ENCODE data around the gene LPP.

The LPP gene

GRCh38 chr3:188217011-188217463, 63.1 kb downstream of the LPP start:
- TF ChIP-seq, protein P1, sequence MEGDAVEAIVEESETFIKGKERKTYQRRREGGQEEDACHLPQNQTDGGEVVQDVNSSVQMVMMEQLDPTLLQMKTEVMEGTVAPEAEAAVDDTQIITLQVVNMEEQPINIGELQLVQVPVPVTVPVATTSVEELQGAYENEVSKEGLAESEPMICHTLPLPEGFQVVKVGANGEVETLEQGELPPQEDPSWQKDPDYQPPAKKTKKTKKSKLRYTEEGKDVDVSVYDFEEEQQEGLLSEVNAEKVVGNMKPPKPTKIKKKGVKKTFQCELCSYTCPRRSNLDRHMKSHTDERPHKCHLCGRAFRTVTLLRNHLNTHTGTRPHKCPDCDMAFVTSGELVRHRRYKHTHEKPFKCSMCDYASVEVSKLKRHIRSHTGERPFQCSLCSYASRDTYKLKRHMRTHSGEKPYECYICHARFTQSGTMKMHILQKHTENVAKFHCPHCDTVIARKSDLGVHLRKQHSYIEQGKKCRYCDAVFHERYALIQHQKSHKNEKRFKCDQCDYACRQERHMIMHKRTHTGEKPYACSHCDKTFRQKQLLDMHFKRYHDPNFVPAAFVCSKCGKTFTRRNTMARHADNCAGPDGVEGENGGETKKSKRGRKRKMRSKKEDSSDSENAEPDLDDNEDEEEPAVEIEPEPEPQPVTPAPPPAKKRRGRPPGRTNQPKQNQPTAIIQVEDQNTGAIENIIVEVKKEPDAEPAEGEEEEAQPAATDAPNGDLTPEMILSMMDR (IDR thresholded peaks at IDR 0.05; ENCODE audit: control insufficient read depth, insufficient read depth, low read depth, low read length, missing control alignments), result no peak
- no peak for DNase-seq (ENCODE audit: low read depth)
- H3K4me3 ChIP-seq (ENCODE audit: control insufficient read depth, low read depth, low read length), result no peak overlapping the region

DNA sequence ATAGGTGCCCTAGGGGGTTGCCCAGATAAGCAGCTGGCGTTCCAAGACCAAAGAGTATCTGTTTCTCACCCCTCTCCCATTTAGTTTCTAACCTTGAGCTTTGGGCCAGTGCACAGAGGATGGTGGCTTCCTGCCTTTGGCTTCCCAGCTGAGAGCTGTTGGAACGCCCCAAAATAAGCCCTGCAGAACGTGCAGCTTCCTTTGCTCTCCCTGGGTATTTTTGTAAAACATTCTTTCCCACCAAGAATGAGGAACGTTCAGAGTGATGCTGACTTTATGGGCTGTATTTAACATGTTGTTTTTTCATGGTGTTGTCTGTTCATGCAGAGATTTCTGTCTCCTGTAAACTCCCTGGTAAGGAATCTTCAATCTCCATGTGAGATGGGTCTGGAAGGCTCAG, 63.8 kb downstream of the LPP start:
- TF ChIP-seq, protein P1 (IDR thresholded peaks at IDR 0.05; ENCODE audit: control insufficient read depth, insufficient read depth, low read depth, low read length, missing control alignments), result no peak
- no peak for DNase-seq (ENCODE audit: low read depth)
- no peak overlapping the region for H3K4me3 ChIP-seq (ENCODE audit: control insufficient read depth, low read depth, low read length)

GRCh38 chr3:188218603-188219002, 64.6 kb downstream of the LPP start:
- DNase-seq (ENCODE audit: low read depth), result no peak
- no peak overlapping the region for H3K4me3 ChIP-seq (ENCODE audit: control insufficient read depth, low read depth, low read length)
- TF ChIP-seq, protein P1 (IDR thresholded peaks at IDR 0.05; ENCODE audit: control insufficient read depth, insufficient read depth, low read depth, low read length, missing control alignments), result no peak

- DNase-seq (ENCODE audit: low read depth), result no peak
- H3K4me3 ChIP-seq (ENCODE audit: control insufficient read depth, low read depth, low read length), result no peak overlapping the region
- TF ChIP-seq, protein P1 (IDR thresholded peaks at IDR 0.05; ENCODE audit: control insufficient read depth, insufficient read depth, low read depth, low read length, missing control alignments), result no peak
Observed at GRCh38 chr3:188219147-188219546, 65.2 kb downstream of the LPP start.

- no peak for DNase-seq (ENCODE audit: low read depth)
- H3K4me3 ChIP-seq (ENCODE audit: control insufficient read depth, low read depth, low read length), result no peak overlapping the region
Observed at GRCh38 chr3:188220097-188220788, 66.3 kb downstream of the LPP start.

GRCh38 chr3:188220988-188221818, 67.2 kb downstream of the LPP start:
- DNase-seq (ENCODE audit: low read depth), result no peak
- TF ChIP-seq, protein P1 (IDR thresholded peaks at IDR 0.05; ENCODE audit: control insufficient read depth, insufficient read depth, low read depth, low read length, missing control alignments), result no peak
- H3K4me3 ChIP-seq (ENCODE audit: control insufficient read depth, low read depth, low read length), result no peak overlapping the region

More at GRCh38 chr3:188220097-188220788, 66.3 kb downstream of the LPP start:
- TF ChIP-seq, protein P1 (IDR thresholded peaks at IDR 0.05; ENCODE audit: control insufficient read depth, insufficient read depth, low read depth, low read length, missing control alignments), result no peak

Data from AG09309 (cell line).